Hepatocyte (in vitro differentiated cells): Measurements from ENCODE around the gene PCNX3. TPM values are rescaled to one million over a fixed set of nuclear protein-coding genes. Genes with fewer than 3 reads are reported as not detected.

Source experiments
- DNase-seq: peaks from one replicate; pipeline ENCODE4 v3.0.0-alpha.2; 2016; ENCODE audit warnings: low spot score
- H2AFZ ChIP-seq: fragments of 200-600 bp; sonication (generic); 2 replicates; pipeline ENCODE4 v1.6.0; 2016; ENCODE audit warnings: antibody characterized with exemption, mild to moderate bottlenecking
- H3K27ac ChIP-seq: fragments of 200-600 bp; sonication (generic); 2 replicates; pipeline ENCODE4 v1.5.1; 2016; ENCODE audit warnings: mild to moderate bottlenecking
- H3K27me3 ChIP-seq: fragments of 200-600 bp; sonication (generic); 2 replicates; pipeline ENCODE4 v1.6.1; 2016
- H3K36me3 ChIP-seq: fragments of 200-600 bp; sonication (generic); replicated peaks from 2 replicates; pipeline ENCODE4 v1.5.1; 2016; ENCODE audit warnings: low read depth; ENCODE audit not compliant: insufficient read depth
- H3K4me1 ChIP-seq: fragments of 200-600 bp; sonication (generic); 2 replicates; pipeline ENCODE4 v1.5.1; 2016; ENCODE audit warnings: mild to moderate bottlenecking, moderate library complexity; ENCODE audit not compliant: insufficient read depth
- H3K4me2 ChIP-seq: fragments of 200-600 bp; sonication (generic); 2 replicates; pipeline ENCODE4 v1.6.0; 2016
- H3K4me3 ChIP-seq: fragments of 200-600 bp; sonication (generic); 2 replicates; pipeline ENCODE4 v1.5.1; 2016; ENCODE audit warnings: mild to moderate bottlenecking
- H3K79me2 ChIP-seq: fragments of 200-600 bp; sonication (generic); 2 replicates; pipeline ENCODE4 v1.6.0; 2017; ENCODE audit warnings: mild to moderate bottlenecking
- H3K9me2 ChIP-seq: fragments of 200-600 bp; sonication (generic); replicated peaks from 2 replicates; pipeline ENCODE4 v1.6.0; 2017; ENCODE audit warnings: mild to moderate bottlenecking; ENCODE audit not compliant: insufficient read depth
- H3K9me3 ChIP-seq: fragments of 200-600 bp; sonication (generic); 2 replicates; pipeline ENCODE4 v1.5.1; 2016; ENCODE audit warnings: low read depth, mild to moderate bottlenecking
- H4K20me1 ChIP-seq: fragments of 200-600 bp; sonication (generic); 2 replicates; pipeline ENCODE4 v1.6.0; 2016; ENCODE audit warnings: mild to moderate bottlenecking; ENCODE audit not compliant: insufficient read depth, poor library complexity, severe bottlenecking
- CTCF ChIP-seq: fragments of 200-600 bp; sonication (generic); IDR thresholded peaks from 2 replicates; pipeline ENCODE4 v1.5.1; 2016; ENCODE audit warnings: antibody characterized with exemption, mild to moderate bottlenecking; ENCODE audit not compliant: poor library complexity
- EZH2 ChIP-seq: fragments of 200-600 bp; sonication (generic); IDR thresholded peaks from 2 replicates; pipeline ENCODE4 v1.6.1; 2016; ENCODE audit warnings: antibody characterized with exemption, mild to moderate bottlenecking, borderline replicate concordance
- EZH2phosphoT487 ChIP-seq: fragments of 200-600 bp; sonication (generic); IDR thresholded peaks from one replicate; pipeline ENCODE4 v1.6.1; 2018; ENCODE audit warnings: antibody characterized with exemption, mild to moderate bottlenecking, low read depth, moderate library complexity; ENCODE audit not compliant: unreplicated experiment, severe bottlenecking
- WGBS: methylation state at CpG from one replicate; pipeline ENCODE4 v1.1.6; 2016; ENCODE audit warnings: low lambda C conversion rate; ENCODE audit errors: missing lambda C conversion rate; 5-methylcytosine and 5-hydroxymethylcytosine counted together
- polyA plus RNA-seq: library from polyadenylated mRNA; unstranded; fragments of >200 nt; fragmentation: Nextera tagmentation; extraction: Ambion mirVana; gene quantifications from 2 replicates; pipeline ENCODE4 v1.2.1, GENCODE V29; 2016
- total RNA-seq: library from RNA; depleted of rRNA; stranded (reverse); fragments of >200 nt; gene quantifications from 2 replicates; pipeline ENCODE4 v1.2.3, GENCODE V29; 2014

PCNX3 gene
- total RNA-seq: 22.2 and 27.4 TPM in 2 replicates
- 17.6 and 20.0 TPM in 2 replicates for polyA plus RNA-seq

- Histone ChIP-seq H3K27ac (peak within 1 kb of the TSS; percentile 88), H2AFZ (no peak within 1 kb of the TSS), H3K4me2 (peak within 1 kb of the TSS; percentile 91), H3K4me3 (peak within 1 kb of the TSS; percentile 81), H3K79me2 (peaks cover 68% of the 10 kb centered on the region), H3K4me1 (peaks cover 25% of the 10 kb centered on the region), H3K27me3 (no peaks in the 10 kb centered on the region), H3K9me2 (no peaks in the 10 kb centered on the region), H3K36me3 (no peaks in the 10 kb centered on the region), H4K20me1 (peaks cover 31% of the 10 kb centered on the region), H3K9me3 (no peaks in the 10 kb centered on the region)
- DNase-seq: peak; percentile 100
- no peak for TF ChIP-seq EZH2phosphoT487
- no peak for TF ChIP-seq EZH2
- no peak for TF ChIP-seq CTCF
- WGBS: under 1% methylated on average over 55 of the region's 55 CpGs
Measured at GRCh38 chr11:65615229-65615949, at the start of gene PCNX3. Gene PCNX3, plus strand, starts transcription at chr11:65615776. Its CDS starts 536 bp downstream, at chr11:65616312.

GRCh38 chr11:65569164-65569972 is 46.2 kb upstream of the PCNX3 start:
- WGBS: 16% methylated on average over 28 of the region's 28 CpGs
- Histone ChIP-seq H3K27me3 (no peaks in the 10 kb centered on the region), H3K4me3 (peak overlapping the region; percentile 53), H4K20me1 (peaks cover 14% of the 10 kb centered on the region), H3K79me2 (peaks cover 59% of the 10 kb centered on the region), H3K9me2 (no peaks in the 10 kb centered on the region), H3K36me3 (no peaks in the 10 kb centered on the region), H3K4me1 (peaks cover 37% of the 10 kb centered on the region), H3K9me3 (no peaks in the 10 kb centered on the region), H3K4me2 (peak overlapping the region; percentile 91), H2AFZ (peak overlapping the region; percentile 49), H3K27ac (peak overlapping the region; percentile 84)
- DNase-seq: no peak
- TF ChIP-seq EZH2 (no peak), EZH2phosphoT487 (no peak), CTCF (no peak)

- peak within 1 kb of the TSS; percentile 64 for H3K4me3 ChIP-seq
- peak within 1 kb of the TSS; percentile 84 for H3K27ac ChIP-seq
- no peaks in the 10 kb centered on the region for H3K9me2 ChIP-seq
- no peaks in the 10 kb centered on the region for H3K27me3 ChIP-seq
- H4K20me1 ChIP-seq: peaks cover 19% of the 10 kb centered on the region
- H3K79me2 ChIP-seq: peaks cover 59% of the 10 kb centered on the region
- WGBS: 1% methylated on average over 84 of the region's 89 CpGs
- H2AFZ ChIP-seq: peak within 1 kb of the TSS; percentile 49
- no peaks in the 10 kb centered on the region for H3K9me3 ChIP-seq
- no peaks in the 10 kb centered on the region for H3K36me3 ChIP-seq
- H3K4me2 ChIP-seq: peak within 1 kb of the TSS; percentile 98
- H3K4me1 ChIP-seq: peaks cover 43% of the 10 kb centered on the region
- TF ChIP-seq CTCF: peak; percentile 69
- no peak for TF ChIP-seq EZH2
- peak; percentile 99 for DNase-seq
Measured at GRCh38 chr11:65569973-65570918, 45.3 kb upstream of the PCNX3 start, which contains the start of gene ZNRD2. Gene ZNRD2, plus strand, starts transcription at chr11:65570477. Its CDS starts 15 bp downstream, at chr11:65570492.
